GM18508 (cell line): ENCODE data around the gene RAD51AP2.
A peak's percentile ranks its signal among the peaks of the same experiment; 100 is the strongest.
"Not testable (repeated sequence)": the region's sequence is repeated elsewhere in the genome, so short reads cannot be mapped to it uniquely, and the experiment has no call there.

ENCODE experiments used
- ATAC-seq: cut with Tn5 transposase; IDR thresholded peaks from one replicate; pipeline ENCODE4 v1.9.1; 2021; ENCODE audit warnings: moderate number of reproducible peaks; ENCODE audit not compliant: insufficient read depth, unreplicated experiment

The RAD51AP2 gene

DNA sequence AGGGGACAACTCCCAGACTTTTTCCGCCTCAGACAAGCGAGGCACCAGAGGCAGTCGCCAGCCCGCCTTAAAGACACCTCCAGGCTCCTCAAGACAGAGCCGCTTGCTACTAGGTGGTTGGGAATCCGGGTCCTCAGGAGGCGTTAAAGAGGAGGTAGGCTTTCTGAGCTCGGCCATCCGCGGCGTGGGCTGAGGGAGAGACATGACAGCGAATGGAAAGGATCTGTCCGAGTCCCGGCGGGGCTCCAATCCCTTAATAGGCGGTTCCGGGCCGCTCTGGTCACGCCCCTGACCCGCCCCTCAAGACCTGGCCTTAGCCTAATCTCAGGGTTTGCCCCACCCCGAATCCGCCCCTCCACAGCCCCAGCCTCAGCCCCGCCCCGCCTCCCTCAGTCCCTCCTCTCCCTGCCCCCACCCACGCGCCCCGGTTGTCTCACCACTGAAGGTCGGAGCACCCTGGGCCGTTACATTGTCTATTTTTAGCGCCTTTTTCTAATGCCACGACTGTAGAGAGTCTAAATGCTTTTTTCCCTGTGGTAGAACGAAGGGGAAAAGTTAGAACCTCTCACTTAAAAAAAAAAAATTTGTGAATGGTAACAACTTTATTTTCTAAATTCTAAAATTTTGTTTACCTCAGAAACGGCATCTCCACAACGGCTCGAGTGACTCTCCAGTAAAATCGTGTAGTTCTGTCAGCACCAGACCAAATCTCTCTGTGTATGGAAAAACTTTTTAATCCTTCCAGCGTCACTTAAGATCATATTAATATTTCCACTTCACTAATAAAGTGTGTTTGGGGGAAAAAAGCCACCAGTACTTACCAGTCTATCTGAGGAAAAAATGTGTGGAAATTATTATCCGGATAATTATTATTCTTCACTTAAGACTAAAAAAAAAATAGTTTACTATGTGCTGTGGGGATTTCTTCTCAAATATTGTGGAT, at the start of gene RAD51AP2:
Gene RAD51AP2, minus strand, starts transcription at position 229 of the 943 bp plus-strand sequence. Its CDS starts 25 bp downstream, at position 204.
- ATAC-seq = peak; percentile 52

DNA sequence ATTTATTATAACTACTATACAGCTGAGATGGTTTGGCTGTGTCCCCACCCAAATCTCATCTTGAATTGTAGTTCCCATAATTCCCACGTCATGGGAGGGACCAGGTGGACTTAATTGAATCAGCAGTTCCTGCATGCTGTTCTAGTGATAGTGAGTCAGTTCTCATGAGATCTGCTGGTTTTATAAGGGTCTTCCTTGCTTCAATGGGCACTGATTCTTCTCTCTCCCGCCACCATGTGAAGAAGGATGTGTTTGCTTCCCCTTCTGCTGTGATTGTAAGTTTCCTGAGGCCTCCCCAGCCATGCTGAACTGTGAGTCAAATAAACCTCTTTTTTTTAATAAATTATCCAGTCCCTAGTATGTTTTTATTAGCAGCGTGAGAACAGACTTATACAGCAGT, 47.5 kb upstream of the RAD51AP2 start:
- not testable (repeated sequence) for ATAC-seq

DNA sequence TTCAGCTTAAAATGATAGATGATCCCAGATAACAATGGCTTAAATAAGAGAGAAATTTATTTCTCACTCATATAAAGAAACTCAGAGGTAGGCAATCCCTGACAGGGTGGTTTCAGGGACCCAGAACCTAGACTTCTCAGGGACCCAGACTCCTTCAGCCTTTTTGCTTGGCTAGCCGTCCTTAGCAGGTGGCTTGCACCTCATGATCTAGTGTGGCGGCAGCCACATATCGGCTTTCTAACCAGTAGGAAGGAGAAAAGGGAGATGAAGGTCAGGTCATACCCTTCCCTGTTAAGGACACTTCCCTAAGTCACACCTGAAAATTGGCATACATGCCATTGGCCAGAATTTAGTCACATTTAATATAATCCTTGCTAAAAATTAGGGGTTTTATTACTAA, 40.6 kb upstream of the RAD51AP2 start:
- ATAC-seq = no peak

DNA sequence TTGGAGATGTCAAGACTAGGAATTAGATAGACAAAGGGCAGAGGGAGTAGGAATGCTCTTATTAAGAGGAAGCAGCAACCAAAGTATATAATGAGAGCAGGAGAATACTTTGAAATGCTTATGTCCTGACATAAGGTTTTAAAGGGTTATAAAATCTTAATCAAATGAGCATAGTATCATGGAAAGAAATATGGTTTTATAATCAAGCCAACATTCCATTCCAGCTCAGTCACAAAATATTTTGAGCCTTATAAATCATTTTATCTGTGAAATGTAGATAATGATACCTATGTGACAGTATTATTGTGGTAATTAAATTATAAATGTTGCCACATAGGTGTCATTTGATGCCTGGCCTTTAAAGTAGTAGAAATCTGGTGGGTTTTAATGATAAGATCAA, 39.8 kb upstream of the RAD51AP2 start:
- ATAC-seq = no peak

DNA sequence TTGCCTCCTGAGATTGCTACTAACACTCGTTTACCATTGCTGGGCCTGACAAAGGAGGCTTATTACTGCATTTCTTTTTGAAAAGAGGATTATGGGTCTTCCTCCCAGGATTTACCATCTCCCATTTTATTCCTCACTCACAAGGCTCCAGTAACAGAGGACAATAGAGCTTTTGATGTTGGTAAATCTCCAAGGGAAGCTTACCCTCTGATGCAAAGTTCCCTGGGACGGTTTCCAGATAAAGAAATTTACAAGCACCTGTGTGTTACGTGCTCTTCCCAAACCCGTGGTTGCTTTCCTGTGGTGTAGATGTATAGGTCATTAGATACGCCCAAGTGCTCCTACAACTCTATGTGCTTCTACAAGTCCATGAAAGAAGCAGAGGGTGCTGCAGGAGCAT, 39.4 kb upstream of the RAD51AP2 start:
- ATAC-seq = no peak

DNA sequence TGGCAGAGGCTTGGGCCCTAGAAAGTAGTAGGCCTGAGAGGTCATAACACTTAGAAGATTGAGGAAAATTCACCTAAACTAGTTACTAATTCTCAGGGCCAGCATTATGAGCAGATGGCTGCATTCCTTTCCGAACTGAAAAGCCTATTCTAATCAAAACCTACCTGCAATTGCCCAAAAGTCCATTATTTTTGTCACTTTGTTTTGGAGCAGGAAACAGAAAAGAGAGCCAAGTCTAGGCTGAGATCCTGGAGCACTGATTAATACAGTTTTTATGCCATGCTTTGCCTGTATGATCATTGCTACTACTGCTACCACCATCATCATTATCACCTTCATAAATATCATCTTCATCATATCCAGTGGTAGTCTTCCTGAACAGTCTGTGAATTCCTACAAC, 36.9 kb upstream of the RAD51AP2 start:
- no peak for ATAC-seq

DNA sequence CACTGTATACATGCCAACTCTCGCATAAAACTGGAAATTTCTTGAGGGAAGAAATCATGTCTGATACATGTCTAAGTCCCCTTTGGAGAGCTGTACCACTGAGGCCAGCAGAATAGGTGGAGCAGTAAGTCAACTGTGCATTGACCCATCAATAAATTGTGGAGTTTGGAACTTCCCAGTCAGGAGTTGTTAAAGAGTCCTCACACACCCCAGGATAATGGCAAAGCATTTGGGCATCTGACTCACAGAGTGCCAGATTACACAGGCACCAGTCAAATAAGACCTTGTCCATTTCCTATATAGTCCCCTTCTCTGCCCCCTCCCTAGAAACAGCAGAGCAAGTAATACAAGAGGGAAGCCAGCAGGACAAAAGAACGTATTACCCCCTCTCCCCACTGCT, 32.7 kb upstream of the RAD51AP2 start:
- ATAC-seq = no peak

- no peak for ATAC-seq
These were observed 29.5 kb upstream of the RAD51AP2 start for GRCh38 chr2:17547737-17548136.

DNA sequence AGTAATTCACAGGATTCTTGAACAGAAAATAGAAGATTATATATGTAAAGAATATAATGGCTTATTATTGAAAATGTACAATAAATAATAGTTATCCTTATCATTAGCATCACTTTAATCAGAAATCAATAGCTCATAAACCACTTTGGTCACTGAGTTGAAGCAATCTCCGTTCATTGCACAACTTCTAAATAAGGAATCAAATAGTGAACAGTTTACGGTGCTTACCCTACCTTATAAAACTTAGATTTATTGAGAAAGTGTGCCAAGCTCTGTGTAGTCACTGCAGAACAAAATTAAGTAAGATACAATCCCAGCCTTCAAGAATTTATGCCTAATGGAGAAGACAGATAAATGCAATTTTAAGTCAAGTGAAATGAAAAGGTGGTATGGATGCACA, 29.0 kb upstream of the RAD51AP2 start:
- ATAC-seq = no peak

- ATAC-seq = no peak
These were observed 27.7 kb upstream of the RAD51AP2 start for GRCh38 chr2:17545680-17546613.

- no peak for ATAC-seq
These were observed 26.0 kb upstream of the RAD51AP2 start for GRCh38 chr2:17544256-17544655.

DNA sequence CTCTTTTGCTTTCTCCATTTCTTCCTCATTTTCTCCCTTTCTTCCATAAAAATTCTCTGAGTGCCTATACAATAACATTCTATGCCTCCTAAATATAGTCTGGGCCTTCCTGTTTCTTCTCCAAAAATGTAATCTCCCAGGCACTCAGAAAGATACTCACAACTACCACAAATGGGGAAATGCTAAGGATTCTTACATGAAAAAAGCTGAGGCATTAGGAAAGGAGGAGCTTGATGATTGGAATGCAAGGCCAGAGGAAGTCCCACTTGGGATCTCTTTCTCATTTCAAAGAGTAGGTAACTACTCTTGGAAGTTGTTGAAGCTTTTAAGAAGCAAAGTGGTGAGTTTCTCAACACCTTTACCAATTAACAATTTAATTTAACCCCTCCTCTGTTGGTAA, 25.6 kb upstream of the RAD51AP2 start:
- ATAC-seq = no peak

GRCh38 chr2:17543131-17543660, 25.0 kb upstream of the RAD51AP2 start:
- no peak for ATAC-seq

GRCh38 chr2:17542471-17542870, 24.2 kb upstream of the RAD51AP2 start:
- no peak for ATAC-seq

DNA sequence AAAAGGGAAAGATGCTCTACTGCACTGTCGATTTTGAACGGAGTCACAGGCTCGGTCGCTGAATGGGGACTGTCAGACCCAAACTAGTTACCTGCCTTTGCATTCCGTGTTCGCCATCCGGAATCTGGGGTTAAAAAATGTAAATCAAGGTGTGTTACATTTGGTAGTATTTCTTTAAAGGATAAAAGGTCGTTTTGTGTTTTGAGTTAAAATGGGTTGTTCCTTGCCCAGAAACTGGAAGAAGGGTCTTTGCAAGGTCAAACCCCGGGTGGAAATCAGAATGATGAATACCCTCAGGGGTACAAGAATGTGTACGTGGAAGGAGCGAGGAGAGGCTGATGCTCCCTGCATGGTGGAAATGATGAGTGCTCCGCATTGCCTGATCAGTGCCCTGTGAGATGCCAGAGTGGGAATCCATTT, 23.3 kb upstream of the RAD51AP2 start:
- no peak for ATAC-seq

GRCh38 chr2:17540813-17541530, 22.7 kb upstream of the RAD51AP2 start:
- ATAC-seq = no peak

DNA sequence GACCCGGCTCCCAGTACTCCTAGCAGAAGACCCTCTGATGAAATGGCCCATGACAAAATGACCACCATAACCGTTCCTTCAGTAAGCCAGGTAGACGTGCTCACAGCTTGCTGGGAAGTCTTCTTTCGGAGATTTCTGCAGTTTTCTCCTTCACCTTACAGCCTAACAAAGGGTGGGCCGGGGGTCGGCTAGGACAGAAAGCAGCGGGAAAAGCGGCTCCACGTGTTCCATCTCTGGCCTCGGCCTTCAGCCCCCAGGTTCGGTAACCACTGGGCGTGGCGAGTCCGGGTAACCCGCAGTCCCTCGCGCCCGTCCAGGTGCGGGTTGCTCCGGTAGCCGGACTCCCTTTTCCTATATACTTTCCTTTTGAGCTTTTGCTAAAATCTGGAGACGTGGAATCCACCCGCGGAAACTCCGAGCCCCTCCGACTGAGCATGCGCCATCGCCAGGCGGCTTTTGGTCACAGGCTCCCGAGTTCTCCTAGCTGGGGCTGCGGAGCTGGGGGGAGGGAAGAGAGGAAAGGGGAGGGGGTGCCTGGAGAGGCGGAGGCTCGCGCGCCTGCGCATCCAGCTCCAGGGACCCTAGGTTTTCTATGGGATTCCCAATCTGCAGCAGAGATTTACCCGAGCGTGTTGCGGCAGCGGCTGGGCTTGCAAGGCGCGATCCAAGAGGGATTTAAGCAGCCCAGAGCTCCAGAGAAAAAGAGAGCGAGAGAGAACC, 22.0 kb upstream of the RAD51AP2 start, which contains the start of gene VSNL1:
Gene VSNL1, plus strand, starts transcription at position 604 of the 720 bp plus-strand sequence. CDS start 51,379 bp downstream, outside the sequence.
- ATAC-seq = no peak

DNA sequence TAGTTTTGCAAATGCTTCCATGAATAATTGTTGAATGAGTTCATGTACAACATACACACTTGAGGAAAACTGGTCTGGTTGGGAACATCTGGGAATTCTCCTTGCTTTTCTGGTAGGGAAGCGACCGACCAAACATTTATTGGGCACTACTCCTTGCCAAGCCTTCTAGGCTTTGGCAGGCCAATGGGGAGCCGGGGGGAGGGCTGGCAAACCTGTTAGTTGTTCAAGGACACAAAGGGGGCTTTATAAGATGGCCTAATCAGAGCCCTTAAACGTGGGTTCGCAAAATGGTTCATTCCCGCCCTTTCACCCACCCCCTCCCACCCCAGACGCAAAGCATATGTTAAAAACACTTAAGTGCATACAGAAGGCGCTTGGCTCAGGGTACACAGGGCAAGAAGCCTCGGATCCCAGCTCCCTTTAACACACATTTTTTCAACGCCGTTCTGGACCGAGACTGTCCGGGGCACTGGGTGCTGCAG, 21.4 kb upstream of the RAD51AP2 start:
- no peak for ATAC-seq
